HTR-8/SVneo (cell line): ENCODE results near the gene PEX5L.

Source experiments
- DNase-seq: peaks from one replicate; pipeline ENCODE4 v3.0.0; 2011; ENCODE audit warnings: low spot score, mixed read lengths; ENCODE audit not compliant: insufficient read length
- FAIRE-seq: peaks from 2 replicates; lab custom pipeline; 2011; peaks lifted over from hg19 to GRCh38; lab: Jason Lieb, UNC

PEX5L gene

DNA sequence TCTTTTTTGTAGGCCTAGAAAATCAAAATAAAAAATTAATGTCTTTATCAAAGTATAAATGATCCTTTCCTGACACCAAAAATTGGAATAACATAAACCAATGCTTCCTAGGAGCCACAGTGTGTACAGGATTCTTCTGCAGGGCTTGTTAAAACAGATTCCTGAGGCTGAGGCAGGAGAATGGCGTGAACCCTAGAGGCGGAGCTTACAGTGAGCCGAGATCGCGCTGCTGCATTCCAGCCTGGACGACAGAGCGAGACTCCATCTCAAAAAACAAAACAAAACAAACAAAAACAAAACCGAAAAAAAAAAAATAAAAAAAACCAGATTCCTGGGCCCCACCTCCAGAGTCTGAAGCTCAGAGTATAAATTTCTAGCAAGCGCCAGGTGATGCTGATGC lies 78.0 kb downstream of the PEX5L start:
- no peak for DNase-seq
- FAIRE-seq = no peak

DNA sequence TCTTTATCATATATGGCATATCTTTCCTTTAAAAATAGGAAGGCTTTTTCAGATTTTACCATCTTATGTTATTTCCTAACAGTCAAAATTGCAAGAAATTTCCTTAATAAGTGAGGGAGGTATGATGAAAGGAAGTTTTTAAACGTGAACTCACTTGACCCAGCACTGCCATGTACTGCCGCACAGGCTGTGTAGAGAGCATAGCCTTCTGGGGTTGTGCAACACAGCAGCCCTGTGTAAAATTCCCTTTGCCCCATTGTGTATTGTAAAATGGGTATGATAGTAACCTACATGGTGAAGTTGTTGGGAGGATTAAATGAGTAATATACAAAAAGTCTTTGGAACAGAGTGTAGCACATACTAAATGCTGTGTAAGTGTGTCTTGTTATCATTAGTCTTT lies 78.6 kb downstream of the PEX5L start:
- no peak for DNase-seq
- FAIRE-seq = no peak

DNA sequence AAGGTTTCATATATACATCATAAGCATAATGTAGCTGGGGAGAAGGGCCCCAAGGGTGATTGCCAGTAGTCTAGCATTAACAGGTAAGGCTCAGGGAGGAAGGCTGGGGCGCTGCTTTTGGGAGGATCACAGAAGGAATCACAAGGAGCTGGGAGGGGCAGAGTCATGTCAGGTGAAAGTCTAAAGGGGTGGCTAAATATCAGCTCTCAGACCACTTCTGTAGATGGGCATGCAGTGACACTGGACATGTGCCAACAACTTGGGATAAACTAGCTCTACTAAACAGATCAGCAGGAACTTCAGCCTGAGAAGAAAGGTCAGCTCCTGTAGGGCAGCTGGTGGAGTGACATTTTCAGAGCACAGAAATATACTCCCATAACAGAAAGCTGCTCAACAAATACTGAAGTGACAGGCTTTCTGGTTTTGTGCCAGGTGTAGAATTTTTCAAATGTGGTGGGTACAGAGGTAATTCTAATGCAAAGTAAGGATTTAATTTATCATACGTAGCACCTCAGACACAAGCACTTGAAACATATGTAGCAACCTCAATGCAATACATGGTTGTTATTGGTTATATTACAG lies 79.4 kb downstream of the PEX5L start:
- DNase-seq (no peak), FAIRE-seq (no peak)

DNA sequence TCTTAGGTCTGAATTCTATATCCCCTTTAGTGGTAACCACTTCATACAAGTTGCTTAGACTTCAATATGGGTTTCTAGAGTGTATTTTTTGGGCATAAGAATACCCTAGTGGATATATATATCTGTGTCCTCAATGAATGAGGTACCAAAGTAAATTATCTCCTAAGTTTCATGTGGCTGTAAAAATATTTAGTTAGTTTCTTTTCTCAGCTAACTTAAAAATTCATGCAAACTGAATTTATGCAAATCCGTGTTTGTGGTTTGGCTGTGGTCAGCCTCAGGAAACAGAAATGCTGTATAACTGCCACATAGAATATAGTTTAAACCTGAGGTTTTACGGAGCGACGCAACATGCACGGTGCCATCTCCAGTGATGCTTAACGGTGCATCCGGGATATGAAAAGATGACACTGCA lies 80.3 kb downstream of the PEX5L start:
- DNase-seq = no peak
- no peak for FAIRE-seq

DNA sequence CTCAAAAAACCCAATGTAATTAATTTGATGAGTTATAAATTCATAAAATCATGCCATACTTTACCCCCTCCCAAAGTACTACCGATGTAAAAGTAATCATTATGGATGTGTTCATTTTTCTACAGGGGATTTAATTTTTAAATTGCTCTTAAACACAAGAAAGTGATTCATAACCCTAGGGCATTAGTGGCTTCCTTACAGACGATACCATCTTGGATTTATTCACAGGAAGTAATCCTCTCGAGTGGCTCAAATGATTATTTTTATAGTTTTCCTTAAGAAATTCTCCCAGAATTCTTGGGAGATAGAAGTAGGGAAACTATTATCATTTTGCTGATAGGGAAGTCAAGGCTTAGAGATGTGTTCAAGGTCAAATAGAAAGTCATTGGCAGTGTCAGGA lies 80.9 kb downstream of the PEX5L start:
- FAIRE-seq = no peak
- DNase-seq = no peak

DNA sequence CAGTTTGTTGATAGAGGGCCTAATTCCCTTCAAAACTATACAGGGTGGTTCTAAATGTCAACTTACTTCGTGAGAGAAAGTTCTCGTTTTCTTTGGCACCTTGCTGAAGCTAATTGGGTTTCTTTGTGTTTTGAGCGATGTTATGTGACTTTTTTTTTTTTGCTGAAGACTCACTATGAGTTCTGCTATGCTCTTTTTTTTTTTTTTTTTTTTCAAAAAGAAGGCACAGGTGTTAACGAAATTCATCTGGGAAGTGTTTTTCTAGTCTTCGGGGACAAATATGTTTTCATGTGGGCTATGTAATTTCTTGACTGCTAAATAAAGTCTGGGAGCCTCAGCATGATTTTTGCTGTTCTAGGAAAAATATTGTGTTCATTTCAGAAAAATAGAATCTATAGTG lies 81.5 kb downstream of the PEX5L start:
- FAIRE-seq (no peak), DNase-seq (no peak)

DNA sequence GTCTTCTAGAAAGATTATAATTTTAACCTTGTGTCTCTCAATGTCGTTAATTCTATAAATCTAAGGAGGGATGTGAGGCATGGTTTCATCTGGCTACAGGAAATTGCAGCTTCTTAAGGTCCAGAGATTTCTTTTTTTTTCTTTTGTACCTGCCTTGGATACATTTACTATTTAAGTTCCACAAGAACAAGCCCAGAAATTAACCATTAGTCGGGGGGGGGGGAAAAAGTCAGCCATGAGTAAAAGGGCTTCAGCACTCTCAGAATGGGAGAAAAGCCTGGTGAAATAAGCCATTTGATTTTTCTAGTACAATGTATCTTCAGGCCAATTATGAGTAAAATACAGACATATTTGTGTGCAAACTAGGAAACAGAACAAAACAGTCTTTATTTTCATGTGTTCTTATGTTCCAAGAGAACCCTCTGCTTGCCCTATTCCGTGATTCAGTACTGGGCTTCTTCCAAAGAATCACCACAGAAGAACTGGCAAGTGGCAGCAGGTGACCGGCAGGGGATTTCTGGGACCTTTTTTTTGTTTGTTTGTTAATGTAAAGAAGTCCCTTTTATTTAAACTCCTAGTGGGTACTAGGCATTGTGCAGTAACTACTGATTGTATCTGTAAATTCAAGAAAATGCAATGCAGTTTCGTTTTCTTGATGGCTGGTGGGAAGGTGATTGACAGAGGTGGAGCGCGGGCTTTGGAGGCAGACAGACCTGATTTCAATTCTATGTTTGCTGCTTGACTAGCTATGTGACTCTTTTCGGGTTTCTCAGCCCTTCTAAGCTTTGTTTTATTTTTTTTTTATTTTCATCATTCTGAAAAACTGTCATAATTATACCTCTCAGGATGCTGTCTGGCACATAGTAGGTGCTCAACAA lies 82.5 kb downstream of the PEX5L start:
- no peak for FAIRE-seq
- no peak for DNase-seq

DNA sequence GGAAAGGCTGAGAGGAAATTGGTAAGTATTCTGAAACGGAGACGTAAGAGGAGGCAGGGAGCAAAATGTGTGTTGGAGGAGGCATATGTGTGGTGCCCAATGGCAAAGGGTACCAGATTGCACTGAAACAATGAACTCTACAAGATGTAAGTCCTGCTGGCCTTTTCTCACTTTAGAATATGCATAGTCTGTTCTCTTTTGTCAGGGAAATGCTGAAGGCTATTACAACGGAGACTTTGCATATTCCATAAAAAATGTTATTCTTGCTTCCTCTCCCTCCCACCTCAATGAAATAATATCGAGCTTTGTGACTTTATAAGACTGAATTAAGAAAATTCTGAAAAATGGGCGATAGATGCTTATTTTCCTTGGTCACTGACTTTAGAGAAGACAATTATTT lies 85.9 kb downstream of the PEX5L start:
- FAIRE-seq = no peak

DNA sequence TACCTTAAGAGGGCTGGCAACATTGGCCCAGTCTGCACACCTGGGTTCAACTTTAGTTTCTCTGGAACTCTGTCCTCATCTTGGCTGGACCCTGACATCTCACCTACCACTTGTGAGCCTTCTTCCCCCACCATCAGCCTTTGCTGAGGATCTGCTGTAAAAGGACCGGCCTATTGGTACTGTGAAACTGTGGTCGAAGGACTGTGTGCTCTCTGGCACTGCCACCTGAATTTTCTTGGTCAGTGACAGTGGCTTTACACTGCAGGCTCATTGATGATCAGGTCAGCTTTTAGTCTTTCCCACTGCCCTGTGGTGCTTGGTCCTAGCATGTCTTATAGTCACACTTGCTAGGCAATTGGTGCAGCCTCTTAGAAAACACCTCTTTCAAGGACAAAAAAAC lies 86.9 kb downstream of the PEX5L start:
- no peak for FAIRE-seq
- no peak for DNase-seq

More for the DNA sequence above, 85.9 kb downstream of the PEX5L start:
- DNase-seq = no peak

DNA sequence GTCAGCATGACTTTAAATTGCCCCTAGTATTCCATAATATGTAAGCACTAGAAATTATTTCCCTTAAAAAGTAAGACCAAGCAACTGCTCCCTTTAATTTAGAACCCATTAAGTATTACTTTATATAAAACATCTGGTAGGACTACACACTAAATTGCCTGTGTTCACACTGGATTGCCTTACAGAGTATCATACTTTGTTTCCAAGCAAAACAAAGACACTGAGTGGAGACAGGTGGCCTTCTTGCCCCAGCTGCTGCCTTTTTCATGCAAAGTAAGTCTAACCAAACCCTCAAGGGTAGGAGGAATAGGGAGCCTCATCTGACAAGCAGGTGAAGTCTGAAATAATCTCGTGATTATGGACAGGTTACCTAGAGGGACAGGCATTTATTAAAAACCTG lies 87.3 kb downstream of the PEX5L start:
- DNase-seq (no peak), FAIRE-seq (no peak)

DNA sequence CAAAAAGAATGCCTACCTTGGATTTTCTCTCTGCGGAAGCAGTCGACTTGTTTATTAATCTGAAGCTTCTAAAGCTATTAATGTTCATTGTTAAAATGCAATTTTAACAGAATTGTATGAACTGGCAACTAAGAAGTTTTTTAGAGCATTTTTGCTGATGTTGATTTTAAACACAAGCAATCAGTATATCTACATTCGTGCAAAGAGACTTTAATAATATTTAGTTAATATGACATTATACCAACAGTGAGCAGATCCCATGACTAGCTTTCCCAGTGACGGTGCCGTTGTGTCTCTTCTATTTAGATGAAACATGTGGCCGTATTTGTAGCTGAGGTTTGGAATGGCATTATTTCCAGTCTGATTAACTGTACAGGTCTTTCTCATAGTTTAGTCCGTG lies 88.0 kb downstream of the PEX5L start:
- DNase-seq = no peak
- no peak for FAIRE-seq

DNA sequence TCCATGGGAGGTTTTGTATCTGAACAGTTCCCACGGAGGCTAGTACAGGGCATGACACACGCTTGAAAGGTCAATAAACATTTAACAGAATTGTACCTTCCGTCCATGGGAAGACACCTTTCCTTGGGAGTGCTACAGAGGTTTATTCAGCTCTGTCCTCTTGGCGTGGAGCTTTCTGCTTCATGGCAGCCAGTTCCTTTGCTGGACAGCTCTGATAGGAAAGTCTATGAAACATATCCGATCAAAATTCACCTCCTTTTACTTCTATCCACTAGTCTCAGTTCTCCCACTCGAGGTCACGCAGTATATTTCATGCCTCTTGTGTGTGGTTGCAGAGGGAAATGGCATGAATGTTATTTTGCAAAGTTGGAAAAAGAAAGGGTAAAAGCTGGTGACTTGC lies 91.2 kb downstream of the PEX5L start:
- no peak for FAIRE-seq
- no peak for DNase-seq

DNA sequence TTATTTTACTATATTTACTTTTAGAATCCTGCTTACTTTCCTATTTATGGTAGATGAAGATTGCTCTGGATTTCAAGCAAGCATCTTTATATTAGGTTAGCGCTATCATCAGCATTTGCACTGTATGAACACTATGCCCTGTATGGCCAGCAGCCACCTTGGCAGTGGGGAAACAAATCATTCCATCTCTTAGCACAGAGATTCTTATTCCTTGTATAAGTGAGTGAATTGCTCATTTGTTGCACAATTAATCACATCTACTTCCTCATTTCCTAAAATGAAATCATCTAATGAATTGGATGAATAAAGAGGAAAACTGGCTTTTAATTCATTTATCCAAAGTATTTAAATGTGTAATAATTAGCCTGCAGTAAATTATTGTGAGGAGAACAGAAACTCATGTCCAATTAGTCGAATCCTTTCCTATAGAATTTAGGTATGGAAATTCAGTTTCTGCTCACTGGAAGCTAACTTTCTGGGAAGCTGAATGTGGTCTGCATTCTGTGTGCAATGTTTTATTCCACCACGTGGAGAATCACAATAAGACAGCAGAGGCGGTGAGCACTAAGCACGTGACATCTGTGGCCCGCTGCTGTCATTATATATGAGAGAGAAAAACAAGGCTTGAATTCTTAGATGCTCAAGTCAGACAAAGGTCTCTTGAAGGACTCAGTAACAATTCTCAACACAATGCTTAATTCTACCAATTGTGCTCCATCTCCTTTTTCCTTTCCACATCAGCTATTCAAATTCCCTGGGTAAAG lies 93.4 kb downstream of the PEX5L start:
- FAIRE-seq = no peak

DNA sequence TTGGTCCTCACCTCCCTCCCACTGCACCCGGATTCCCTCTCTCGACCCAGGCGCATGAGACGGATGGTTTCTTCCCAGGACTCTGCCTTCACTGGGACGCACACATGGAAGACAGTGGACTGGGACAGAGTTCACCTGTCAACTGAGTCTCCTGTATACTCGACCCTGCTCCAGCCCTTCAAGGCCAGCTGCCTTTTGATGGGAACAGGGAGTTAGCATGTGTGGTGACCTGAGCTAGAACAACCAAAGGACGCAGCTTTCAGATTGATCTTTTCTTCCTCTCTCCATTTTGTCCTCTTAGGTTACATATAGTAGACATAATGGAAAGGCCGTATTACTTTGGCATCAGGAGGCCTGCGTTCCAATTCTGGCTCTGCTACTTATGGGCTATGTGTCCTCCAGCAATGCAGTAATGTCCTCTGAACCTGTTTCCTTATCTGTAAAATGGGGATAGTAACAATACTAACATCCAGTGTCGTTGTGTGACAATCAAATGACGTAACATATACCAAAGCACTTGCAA lies 94.1 kb downstream of the PEX5L start:
- no peak for DNase-seq
- FAIRE-seq = no peak

More for the DNA sequence above, 93.4 kb downstream of the PEX5L start:
- no peak for DNase-seq

DNA sequence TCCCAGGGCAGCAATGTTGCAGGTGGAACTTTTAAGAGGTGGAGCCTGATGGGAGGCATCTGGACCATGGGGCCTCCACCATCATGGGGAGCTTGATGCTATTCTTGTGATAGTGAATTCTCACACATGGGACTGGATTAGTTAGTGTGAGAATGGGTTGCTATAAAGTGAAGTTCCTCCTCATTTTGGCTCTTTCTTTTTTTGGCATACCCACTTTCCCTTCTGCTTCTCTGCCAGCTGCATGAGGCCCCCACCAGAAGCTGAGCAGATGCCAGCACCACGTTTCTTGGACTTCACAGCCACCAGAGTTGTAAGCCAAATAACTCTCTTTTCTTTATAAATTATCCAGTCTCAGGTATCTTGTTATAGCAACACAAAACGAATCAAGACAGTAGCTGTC lies 101.0 kb downstream of the PEX5L start:
- DNase-seq = no peak
- no peak for FAIRE-seq

DNA sequence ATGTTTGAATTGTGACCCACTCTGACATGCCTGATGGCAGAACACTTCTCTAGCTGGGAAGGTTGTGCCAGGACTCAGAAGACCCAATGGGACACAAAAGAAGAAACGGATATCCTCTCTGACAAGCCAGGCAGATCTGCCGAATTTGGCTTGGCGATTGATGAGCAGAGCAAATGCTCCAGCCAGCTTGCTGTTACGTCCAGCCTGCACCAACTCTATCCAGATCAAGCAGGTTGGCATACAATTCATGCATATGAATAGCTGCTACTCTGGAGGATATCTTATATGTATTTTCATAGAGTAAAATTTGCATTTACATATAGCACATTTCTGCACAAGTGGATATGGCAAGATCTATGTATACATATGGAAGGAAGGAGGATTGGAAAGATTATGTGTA lies 102.8 kb downstream of the PEX5L start:
- no peak for DNase-seq
- no peak for FAIRE-seq

DNA sequence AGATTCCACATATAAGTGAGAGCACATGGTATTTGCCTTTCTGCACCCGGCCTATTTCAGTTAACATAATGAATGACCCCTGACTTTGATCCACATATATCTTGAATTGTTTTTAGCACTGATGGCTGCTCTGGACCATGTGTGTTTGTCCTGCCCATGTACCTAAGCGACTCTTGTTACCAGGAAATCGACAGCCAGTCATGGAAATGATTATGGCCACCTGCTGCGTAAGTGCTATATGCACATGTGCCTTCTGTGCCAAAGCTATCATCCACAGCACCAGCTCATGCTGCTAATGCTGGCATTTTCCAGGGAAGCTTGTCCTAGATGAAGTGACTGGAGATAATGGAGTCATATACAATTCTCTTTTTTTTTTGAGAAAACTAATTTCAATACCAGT lies 103.7 kb downstream of the PEX5L start:
- FAIRE-seq (no peak), DNase-seq (no peak)

DNA sequence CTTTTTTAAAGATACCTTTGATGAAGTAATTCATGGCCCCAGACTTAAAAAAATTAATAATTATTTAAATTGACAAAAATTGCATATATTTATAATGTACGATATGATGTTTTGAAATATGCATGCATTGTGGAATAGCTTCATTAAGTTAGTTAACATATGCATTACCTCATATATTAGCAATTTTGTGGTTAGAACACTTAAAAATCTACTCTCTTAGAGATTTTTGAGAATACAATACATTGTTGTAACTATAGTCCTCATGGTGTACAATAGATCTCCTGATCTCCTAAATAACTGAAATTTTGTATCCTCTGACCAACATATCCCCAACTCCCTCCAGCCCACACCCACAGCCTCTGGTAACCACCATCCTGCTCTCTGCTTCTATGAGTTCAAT lies 104.1 kb downstream of the PEX5L start:
- DNase-seq (no peak), FAIRE-seq (no peak)

DNA sequence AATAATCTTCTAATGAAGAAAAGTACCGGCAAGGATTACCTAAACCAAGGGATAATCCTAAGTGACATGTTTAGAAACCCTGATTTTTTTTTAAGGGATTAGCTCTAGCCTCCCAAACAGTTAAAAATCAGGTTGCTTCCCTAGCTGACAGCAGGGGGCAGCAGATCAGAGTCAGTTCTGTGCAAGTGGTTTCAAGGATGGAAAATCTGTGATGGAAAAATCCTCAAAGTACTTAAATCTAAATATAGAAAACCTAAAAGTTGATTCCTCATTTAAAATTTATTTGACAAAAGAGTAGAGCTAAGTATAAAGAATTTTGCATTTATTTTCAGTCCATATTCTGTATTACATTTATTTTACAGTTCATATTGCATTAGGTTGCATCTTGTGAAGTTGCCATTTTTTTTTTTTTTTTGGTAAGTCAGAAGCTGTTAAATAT lies 107.6 kb downstream of the PEX5L start:
- DNase-seq (peak; percentile 14), FAIRE-seq (no peak)

DNA sequence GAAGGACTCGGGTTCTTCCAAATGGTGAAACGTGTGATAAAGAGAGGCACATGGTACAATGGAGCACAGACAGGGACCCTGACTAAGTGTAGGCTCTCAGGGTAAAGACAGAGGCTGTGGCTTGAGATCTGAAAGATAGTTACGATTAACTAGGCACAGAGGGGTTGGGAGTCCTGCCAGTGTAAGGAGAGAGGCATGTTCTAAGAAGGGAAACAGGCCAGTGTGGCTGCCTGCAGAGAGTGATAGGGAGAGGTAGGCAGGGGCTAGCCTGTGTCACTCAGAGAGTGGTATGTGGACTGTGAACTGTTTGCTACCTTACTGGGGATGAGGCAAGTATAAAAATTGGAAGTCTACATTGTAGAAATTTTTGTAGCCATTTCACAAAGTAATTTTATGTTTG lies 109.5 kb downstream of the PEX5L start:
- FAIRE-seq (no peak), DNase-seq (no peak)

DNA sequence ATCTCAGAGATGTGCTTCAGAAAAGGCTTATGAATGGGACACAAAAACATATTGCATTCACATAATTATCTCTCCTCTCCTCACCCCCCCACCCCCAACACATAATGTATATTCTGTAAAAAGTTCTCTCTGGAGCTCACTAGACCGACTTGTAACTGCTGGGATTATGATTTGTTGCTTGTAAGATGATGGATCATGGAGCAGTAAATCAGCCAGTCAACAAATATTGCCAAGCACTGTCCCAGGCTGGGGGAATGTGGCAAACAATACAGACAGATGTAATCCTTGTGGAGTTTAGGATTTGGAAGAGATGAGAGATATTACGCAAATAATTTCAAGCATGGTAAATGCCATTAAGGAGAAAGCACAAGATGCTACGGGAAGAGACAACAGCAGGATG lies 114.8 kb downstream of the PEX5L start:
- FAIRE-seq (no peak), DNase-seq (no peak)
